GM12878 (cell line): Measurements from ENCODE around the gene SLC1A1.

Experiments used
- BACH1 ChIP-seq: fragments of 450-650 bp; IDR thresholded peaks from 2 replicates; pipeline ENCODE4 v1.6.1; 2017; ENCODE audit warnings: mild to moderate bottlenecking, borderline replicate concordance
- EZH2 ChIP-seq: IDR thresholded peaks from 2 replicates; pipeline ENCODE4 v1.6.1; 2012; ENCODE audit warnings: low read depth, mild to moderate bottlenecking, control low read depth, inconsistent platforms, low read length, borderline replicate concordance; ENCODE audit not compliant: control insufficient read depth
- MAX ChIP-seq: IDR thresholded peaks from 2 replicates; pipeline ENCODE4 v1.6.1; 2012; ENCODE audit warnings: low read depth, low read length, improper control_type of control experiment
- RBBP5 ChIP-seq: fragments of 200-600 bp; sonication (generic); conservative IDR thresholded peaks from 2 replicates; pipeline ENCODE4 v1.6.1; 2016
- SUZ12 ChIP-seq: fragments of 200-600 bp; sonication (generic); IDR thresholded peaks from one replicate; pipeline ENCODE4 v1.6.1; 2018; ENCODE audit warnings: antibody characterized with exemption, mild to moderate bottlenecking; ENCODE audit not compliant: unreplicated experiment
- TF ChIP-seq, protein P1 (sequence below): IDR thresholded peaks from 2 replicates; pipeline ENCODE4 v1.6.1; 2012; ENCODE audit warnings: mild to moderate bottlenecking, low read depth, low read length
- TF ChIP-seq, protein P2 (sequence below), 3 experiments: IDR thresholded peaks in 2 of 3; conservative IDR thresholded peaks in 1 of 3; 2 replicates each; pipeline ENCODE4 v1.5.1; 2011; ENCODE audit warnings: low read depth in 3 of 3, low read length in 3 of 3, mild to moderate bottlenecking in 3 of 3, control low read depth in 2 of 3, moderate library complexity in 2 of 3, inconsistent platforms in 1 of 3, mixed read lengths in 1 of 3; ENCODE audit not compliant: control insufficient read depth in 2 of 3, insufficient read depth in 1 of 3; ENCODE audit errors: extremely low read depth in 1 of 3

DNA sequence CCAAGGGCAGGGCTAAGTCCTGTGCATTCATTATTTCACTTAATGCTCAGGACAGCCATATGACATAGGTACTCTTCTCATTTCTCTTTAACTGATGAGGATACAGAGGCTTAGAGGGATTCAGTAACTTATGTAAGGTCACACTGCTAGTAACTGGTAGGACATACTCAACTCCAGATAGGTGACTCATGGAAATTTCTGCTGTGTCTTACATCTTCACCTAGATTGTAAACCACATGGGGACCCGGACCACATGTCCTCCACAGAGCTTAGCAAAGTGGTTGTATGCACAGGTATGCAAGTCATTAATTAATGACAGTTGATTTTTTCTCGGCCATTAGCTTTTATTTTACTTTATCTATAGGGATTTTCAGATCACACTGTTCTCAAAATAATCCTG lies 29.3 kb downstream of the SLC1A1 start:
- no peak for TF ChIP-seq RBBP5
- no peak for TF ChIP-seq EZH2
- TF ChIP-seq BACH1 = peak; percentile 43; the same call in 1 of the 2 replicates
- TF ChIP-seq MAX = no peak
- TF ChIP-seq, protein P1, sequence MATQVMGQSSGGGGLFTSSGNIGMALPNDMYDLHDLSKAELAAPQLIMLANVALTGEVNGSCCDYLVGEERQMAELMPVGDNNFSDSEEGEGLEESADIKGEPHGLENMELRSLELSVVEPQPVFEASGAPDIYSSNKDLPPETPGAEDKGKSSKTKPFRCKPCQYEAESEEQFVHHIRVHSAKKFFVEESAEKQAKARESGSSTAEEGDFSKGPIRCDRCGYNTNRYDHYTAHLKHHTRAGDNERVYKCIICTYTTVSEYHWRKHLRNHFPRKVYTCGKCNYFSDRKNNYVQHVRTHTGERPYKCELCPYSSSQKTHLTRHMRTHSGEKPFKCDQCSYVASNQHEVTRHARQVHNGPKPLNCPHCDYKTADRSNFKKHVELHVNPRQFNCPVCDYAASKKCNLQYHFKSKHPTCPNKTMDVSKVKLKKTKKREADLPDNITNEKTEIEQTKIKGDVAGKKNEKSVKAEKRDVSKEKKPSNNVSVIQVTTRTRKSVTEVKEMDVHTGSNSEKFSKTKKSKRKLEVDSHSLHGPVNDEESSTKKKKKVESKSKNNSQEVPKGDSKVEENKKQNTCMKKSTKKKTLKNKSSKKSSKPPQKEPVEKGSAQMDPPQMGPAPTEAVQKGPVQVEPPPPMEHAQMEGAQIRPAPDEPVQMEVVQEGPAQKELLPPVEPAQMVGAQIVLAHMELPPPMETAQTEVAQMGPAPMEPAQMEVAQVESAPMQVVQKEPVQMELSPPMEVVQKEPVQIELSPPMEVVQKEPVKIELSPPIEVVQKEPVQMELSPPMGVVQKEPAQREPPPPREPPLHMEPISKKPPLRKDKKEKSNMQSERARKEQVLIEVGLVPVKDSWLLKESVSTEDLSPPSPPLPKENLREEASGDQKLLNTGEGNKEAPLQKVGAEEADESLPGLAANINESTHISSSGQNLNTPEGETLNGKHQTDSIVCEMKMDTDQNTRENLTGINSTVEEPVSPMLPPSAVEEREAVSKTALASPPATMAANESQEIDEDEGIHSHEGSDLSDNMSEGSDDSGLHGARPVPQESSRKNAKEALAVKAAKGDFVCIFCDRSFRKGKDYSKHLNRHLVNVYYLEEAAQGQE = no peak
- no peak for TF ChIP-seq SUZ12
- TF ChIP-seq, protein P2, sequence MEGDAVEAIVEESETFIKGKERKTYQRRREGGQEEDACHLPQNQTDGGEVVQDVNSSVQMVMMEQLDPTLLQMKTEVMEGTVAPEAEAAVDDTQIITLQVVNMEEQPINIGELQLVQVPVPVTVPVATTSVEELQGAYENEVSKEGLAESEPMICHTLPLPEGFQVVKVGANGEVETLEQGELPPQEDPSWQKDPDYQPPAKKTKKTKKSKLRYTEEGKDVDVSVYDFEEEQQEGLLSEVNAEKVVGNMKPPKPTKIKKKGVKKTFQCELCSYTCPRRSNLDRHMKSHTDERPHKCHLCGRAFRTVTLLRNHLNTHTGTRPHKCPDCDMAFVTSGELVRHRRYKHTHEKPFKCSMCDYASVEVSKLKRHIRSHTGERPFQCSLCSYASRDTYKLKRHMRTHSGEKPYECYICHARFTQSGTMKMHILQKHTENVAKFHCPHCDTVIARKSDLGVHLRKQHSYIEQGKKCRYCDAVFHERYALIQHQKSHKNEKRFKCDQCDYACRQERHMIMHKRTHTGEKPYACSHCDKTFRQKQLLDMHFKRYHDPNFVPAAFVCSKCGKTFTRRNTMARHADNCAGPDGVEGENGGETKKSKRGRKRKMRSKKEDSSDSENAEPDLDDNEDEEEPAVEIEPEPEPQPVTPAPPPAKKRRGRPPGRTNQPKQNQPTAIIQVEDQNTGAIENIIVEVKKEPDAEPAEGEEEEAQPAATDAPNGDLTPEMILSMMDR (IDR thresholded peaks at IDR 0.05 in 2 of 3, conservative IDR thresholded peaks at IDR 0.05 in 1 of 3; ENCODE audit: control insufficient read depth in 2 of 3, extremely low read depth in 1 of 3, insufficient read depth in 1 of 3, low read depth in 3 of 3, low read length in 3 of 3) = no peak
